Endothelial cell (in vitro differentiated cells): ENCODE data around the gene RELB. TPM values are rescaled to one million over a fixed set of nuclear protein-coding genes. Genes with fewer than 3 reads are reported as not detected.

ENCODE experiments used
- DNase-seq: peaks from one replicate; pipeline ENCODE4 v3.0.0; 2021; ENCODE audit warnings: low spot score
- H3K27ac Mint-ChIP-seq: one replicate; pipeline ENCODE4 v1.8.0; 2021; ENCODE audit warnings: mixed read lengths, inconsistent platforms; ENCODE audit not compliant: unreplicated experiment
- H3K27me3 Mint-ChIP-seq: one replicate; pipeline ENCODE4 v1.8.0; 2021; ENCODE audit warnings: mild to moderate bottlenecking, moderate library complexity, mixed read lengths, inconsistent platforms; ENCODE audit not compliant: unreplicated experiment
- H3K36me3 Mint-ChIP-seq: one replicate; pipeline ENCODE4 v1.8.0; 2021; ENCODE audit warnings: mild to moderate bottlenecking, low read depth, mixed read lengths, inconsistent platforms; ENCODE audit not compliant: unreplicated experiment
- H3K4me1 Mint-ChIP-seq: one replicate; pipeline ENCODE4 v1.8.0; 2021; ENCODE audit warnings: mild to moderate bottlenecking, mixed read lengths, inconsistent platforms; ENCODE audit not compliant: unreplicated experiment
- H3K4me3 Mint-ChIP-seq: one replicate; pipeline ENCODE4 v1.8.0; 2021; ENCODE audit warnings: mild to moderate bottlenecking, mixed read lengths, inconsistent platforms; ENCODE audit not compliant: unreplicated experiment
- H3K9me3 Mint-ChIP-seq: one replicate; pipeline ENCODE4 v1.8.0; 2021; ENCODE audit warnings: mixed read lengths, inconsistent platforms; ENCODE audit not compliant: unreplicated experiment
- total RNA-seq: library from RNA; stranded (reverse); fragmentation: NEBNext Ultra II Directional; extraction: Animal tissue kit (Norgen Biotek cat#: 25700); gene quantifications from one replicate; pipeline ENCODE4 v1.2.1, GENCODE V29; 2021; ENCODE audit not compliant: unreplicated experiment
- TF ChIP-seq, protein P1 (sequence below): fragments of 200-600 bp; sonication (generic); IDR thresholded peaks from one replicate; pipeline ENCODE4 v1.5.0; 2021; ENCODE audit warnings: antibody characterized with exemption; ENCODE audit not compliant: unreplicated experiment

Gene RELB
- total RNA-seq, 1 donor from 2014 or later: 8.2 TPM

DNA sequence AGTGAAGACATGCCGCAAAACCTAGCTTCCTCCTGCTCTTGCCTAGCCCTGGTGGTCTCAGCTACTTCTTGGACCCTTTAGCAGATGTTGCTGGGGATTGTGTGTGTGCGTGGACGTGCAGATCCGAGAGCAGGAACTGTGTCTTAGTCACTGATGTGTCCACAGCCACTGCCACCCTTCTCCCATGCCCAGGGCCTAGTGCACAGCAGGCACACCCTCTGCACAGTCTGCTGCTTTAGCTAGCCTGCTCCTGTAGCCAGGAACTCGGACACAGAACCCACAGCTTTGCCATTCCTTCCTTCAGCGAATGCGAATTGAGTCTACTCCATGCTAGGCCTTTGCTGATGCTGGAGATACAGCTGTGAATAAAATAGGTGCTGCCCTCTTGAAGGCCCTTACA lies 43.7 kb upstream of the RELB start:
- DNase-seq: no peak
- H3K4me3 Mint-ChIP-seq: peak overlapping the region; percentile 97
- no peaks in the 10 kb centered on the region for H3K9me3 Mint-ChIP-seq
- peaks cover 40% of the 10 kb centered on the region for H3K4me1 Mint-ChIP-seq
- peaks cover 27% of the 10 kb centered on the region for H3K36me3 Mint-ChIP-seq
- H3K27me3 Mint-ChIP-seq: peaks cover 14% of the 10 kb centered on the region
- TF ChIP-seq, protein P1, sequence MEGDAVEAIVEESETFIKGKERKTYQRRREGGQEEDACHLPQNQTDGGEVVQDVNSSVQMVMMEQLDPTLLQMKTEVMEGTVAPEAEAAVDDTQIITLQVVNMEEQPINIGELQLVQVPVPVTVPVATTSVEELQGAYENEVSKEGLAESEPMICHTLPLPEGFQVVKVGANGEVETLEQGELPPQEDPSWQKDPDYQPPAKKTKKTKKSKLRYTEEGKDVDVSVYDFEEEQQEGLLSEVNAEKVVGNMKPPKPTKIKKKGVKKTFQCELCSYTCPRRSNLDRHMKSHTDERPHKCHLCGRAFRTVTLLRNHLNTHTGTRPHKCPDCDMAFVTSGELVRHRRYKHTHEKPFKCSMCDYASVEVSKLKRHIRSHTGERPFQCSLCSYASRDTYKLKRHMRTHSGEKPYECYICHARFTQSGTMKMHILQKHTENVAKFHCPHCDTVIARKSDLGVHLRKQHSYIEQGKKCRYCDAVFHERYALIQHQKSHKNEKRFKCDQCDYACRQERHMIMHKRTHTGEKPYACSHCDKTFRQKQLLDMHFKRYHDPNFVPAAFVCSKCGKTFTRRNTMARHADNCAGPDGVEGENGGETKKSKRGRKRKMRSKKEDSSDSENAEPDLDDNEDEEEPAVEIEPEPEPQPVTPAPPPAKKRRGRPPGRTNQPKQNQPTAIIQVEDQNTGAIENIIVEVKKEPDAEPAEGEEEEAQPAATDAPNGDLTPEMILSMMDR: no peak
- peak overlapping the region; percentile 74 for H3K27ac Mint-ChIP-seq

DNA sequence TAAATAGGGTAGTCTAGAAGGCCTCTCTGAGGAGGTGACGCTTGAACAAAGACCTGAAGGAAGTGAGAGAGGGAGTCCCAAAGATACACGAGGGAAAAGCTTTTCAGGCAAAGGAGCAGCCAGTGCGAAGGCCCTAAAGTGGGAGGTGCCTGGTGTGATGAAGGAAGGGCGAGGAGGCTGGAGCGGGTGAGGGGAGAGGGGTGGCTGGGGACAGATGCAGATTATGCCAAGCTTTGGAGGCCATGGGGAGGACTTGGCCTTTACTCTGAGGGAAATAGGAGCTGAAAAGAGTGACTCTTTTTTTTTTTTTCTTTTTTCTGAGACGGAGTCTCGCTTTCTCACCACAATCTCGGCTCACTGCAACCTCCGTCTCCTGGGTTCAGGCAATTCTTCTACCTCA lies 43.2 kb upstream of the RELB start:
- peaks cover 40% of the 10 kb centered on the region for H3K4me1 Mint-ChIP-seq
- peak overlapping the region; percentile 34 for H3K4me3 Mint-ChIP-seq
- peaks cover 16% of the 10 kb centered on the region for H3K27me3 Mint-ChIP-seq
- TF ChIP-seq, protein P1: no peak
- DNase-seq: no peak
- peak overlapping the region; percentile 74 for H3K27ac Mint-ChIP-seq
- H3K9me3 Mint-ChIP-seq: no peaks in the 10 kb centered on the region
- H3K36me3 Mint-ChIP-seq: peaks cover 27% of the 10 kb centered on the region

DNA sequence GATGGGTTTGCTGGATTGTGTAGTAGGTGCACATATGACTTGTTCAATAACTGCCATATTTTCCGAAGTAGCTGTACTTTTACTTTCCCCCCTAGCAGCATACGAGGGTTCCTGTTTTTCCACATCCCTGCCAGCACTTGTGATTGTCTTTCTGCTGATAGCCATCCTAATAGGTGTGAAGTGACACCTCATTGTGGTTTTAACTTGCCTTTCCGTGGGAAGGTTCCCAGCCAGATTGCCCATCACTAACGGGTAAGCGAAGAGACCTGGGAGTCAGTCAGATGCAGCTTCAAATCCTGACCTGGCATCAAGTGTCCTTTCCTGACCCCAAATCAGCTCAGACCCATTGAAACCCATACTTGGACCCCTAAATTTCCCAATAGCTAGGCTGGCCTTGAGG lies 41.6 kb upstream of the RELB start:
- Mint-ChIP-seq H3K4me1 (peaks cover 35% of the 10 kb centered on the region), H3K27ac (no peak overlapping the region), H3K9me3 (no peaks in the 10 kb centered on the region), H3K4me3 (peak overlapping the region; percentile 42), H3K27me3 (peaks cover 14% of the 10 kb centered on the region), H3K36me3 (peaks cover 28% of the 10 kb centered on the region)
- TF ChIP-seq, protein P1: no peak
- DNase-seq: no peak

DNA sequence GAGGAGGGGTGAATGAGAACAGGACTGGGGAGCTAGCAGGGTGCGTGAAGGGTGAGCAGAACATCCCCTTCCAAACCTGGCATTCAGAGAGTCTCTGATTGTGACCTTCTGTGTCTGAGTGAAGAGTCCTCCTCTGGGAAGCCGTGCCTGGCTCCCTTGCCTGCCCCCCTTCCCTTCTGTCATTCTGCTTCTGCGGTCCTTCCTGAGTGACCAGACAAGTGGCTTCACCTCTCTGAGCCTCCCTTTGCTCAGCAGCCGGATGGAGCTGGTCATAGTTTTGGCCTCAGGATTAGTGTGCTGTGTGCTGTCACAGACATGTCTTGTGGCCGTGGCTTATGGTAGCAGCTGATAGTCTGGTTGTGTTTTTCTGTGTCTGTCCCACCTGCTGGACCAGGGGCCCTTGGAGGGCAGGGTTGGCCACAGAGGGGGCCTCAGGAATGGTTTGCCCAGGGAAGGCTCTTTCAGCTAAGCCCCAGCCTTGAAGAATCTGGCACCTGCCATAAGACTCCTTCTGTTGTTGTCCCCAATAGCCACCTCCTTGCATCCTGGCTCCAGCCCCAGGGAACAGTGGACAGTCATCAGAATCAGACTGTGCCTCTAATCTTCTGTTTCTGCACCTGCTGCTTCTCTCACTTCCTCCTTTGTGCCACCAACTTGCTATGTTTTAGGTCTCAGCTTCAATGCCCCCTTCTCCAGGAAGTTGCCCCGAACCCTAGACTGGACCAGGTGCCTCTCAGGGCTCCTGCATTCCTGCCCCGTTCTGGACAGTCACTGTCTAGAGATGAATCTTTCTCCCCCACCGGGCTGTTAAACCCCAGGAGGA lies 40.1 kb upstream of the RELB start:
- H3K27ac Mint-ChIP-seq: no peak overlapping the region
- peaks cover 30% of the 10 kb centered on the region for H3K36me3 Mint-ChIP-seq
- TF ChIP-seq, protein P1: no peak
- no peaks in the 10 kb centered on the region for H3K9me3 Mint-ChIP-seq
- DNase-seq: no peak
- no peak overlapping the region for H3K4me3 Mint-ChIP-seq
- peaks cover 25% of the 10 kb centered on the region for H3K4me1 Mint-ChIP-seq
- peaks cover 7% of the 10 kb centered on the region for H3K27me3 Mint-ChIP-seq

DNA sequence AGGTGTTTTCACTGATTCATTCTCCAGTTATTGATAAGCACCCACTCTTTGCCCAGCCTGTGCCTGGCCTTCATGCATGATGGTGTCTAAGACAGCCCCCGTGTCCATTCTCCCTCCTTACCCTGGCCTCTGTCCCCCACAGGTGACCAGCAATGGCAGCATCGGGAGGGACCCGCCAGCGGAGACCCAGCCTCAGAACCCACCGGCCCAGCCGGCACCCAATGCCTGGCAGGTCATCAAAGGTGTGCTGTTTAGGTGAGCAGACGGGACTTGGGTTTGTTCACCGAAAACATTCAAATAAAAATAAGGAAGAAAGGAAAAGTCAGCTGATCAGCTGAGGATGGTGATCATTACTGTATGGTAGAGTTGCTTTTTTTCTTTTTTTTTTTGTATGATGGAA lies 39.4 kb upstream of the RELB start:
- H3K27me3 Mint-ChIP-seq: peaks cover 5% of the 10 kb centered on the region
- no peak overlapping the region for H3K27ac Mint-ChIP-seq
- TF ChIP-seq, protein P1: no peak
- H3K9me3 Mint-ChIP-seq: no peaks in the 10 kb centered on the region
- peak overlapping the region; percentile 60 for H3K4me3 Mint-ChIP-seq
- peaks cover 30% of the 10 kb centered on the region for H3K36me3 Mint-ChIP-seq
- peaks cover 18% of the 10 kb centered on the region for H3K4me1 Mint-ChIP-seq
- no peak for DNase-seq
